ENCODE results near the gene GOLIM4. TPM values are rescaled to one million over a fixed set of nuclear protein-coding genes. Genes with fewer than 3 reads are reported as not detected.

The GOLIM4 gene
- total RNA-seq, 1 experiment from 2014 or later, result 35.4 TPM

DNA sequence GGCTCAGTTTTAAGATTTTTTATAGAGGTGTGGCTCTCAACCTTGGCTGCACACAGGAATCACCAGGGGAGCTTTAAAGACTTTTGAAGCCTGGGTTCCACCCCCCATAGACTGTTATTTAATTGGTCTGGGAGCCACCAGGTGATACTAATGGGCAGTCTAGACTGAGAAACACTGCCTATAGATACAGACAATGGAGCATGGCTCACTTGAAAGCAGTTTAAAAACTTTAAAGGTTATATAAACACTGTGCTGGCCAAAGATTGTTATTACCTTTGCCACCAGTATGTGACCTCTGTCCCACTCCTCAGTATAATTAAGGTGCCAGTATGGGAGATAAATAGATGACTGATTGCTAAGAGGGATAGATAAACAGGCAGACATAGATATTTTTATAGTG lies 3.8 kb downstream of the GOLIM4 start:
- no peak for TF ChIP-seq POLR2AphosphoS5 (IDR thresholded peaks at IDR 0.05; ENCODE audit: low read depth, low read length)
- TF ChIP-seq SIN3A (IDR thresholded peaks at IDR 0.05; ENCODE audit: borderline replicate concordance, insufficient read depth, low read depth, low read length), result no peak
- no peak for TF ChIP-seq CTCF (IDR thresholded peaks at IDR 0.05)
- TF ChIP-seq, protein P1, sequence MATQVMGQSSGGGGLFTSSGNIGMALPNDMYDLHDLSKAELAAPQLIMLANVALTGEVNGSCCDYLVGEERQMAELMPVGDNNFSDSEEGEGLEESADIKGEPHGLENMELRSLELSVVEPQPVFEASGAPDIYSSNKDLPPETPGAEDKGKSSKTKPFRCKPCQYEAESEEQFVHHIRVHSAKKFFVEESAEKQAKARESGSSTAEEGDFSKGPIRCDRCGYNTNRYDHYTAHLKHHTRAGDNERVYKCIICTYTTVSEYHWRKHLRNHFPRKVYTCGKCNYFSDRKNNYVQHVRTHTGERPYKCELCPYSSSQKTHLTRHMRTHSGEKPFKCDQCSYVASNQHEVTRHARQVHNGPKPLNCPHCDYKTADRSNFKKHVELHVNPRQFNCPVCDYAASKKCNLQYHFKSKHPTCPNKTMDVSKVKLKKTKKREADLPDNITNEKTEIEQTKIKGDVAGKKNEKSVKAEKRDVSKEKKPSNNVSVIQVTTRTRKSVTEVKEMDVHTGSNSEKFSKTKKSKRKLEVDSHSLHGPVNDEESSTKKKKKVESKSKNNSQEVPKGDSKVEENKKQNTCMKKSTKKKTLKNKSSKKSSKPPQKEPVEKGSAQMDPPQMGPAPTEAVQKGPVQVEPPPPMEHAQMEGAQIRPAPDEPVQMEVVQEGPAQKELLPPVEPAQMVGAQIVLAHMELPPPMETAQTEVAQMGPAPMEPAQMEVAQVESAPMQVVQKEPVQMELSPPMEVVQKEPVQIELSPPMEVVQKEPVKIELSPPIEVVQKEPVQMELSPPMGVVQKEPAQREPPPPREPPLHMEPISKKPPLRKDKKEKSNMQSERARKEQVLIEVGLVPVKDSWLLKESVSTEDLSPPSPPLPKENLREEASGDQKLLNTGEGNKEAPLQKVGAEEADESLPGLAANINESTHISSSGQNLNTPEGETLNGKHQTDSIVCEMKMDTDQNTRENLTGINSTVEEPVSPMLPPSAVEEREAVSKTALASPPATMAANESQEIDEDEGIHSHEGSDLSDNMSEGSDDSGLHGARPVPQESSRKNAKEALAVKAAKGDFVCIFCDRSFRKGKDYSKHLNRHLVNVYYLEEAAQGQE (IDR thresholded peaks at IDR 0.05; ENCODE audit: insufficient read depth in 1 of 2, low read depth in 2 of 2, low read length in 1 of 2), result no peak
- TF ChIP-seq TCF7L2 (IDR thresholded peaks at IDR 0.05; ENCODE audit: low read depth, low read length), result no peak
- no TSS peak for BruUV-seq (replicated peaks)
- in situ Hi-C loops (cut with HindIII; ENCODE audit: low pct_unique_long_range_greater_than_20kb, low sequenced_read_pairs), result no loop called here
- ATAC-seq (no peak), DNase-seq (ENCODE audit: low read depth, low spot score) (no peak)
- POLR2A ChIA-PET, result no interaction called here
- CTCF ChIA-PET, result no interaction called here
- no peaks in the 10 kb centered on the region for H3K27me3 ChIP-seq (ENCODE audit: control insufficient read depth, insufficient read depth, low read length)
- 0 out of 2 replicates have a peak overlapping the region, but pooled peaks have one; percentile 10 for H3K27ac ChIP-seq (ENCODE audit: low read length)
- no peak overlapping the region for H3K4me3 ChIP-seq (ENCODE audit: low read depth in 2 of 2, low read length in 2 of 2)
- intact Hi-C loops (cut with micrococcal nuclease; ENCODE audit: unreplicated experiment), result no loop called here
- no peaks in the 10 kb centered on the region for H3K9me3 ChIP-seq (ENCODE audit: control insufficient read depth, insufficient read depth, low read depth, low read length)
- H3K36me3 ChIP-seq (ENCODE audit: control insufficient read depth, insufficient read depth, low read length), result no peaks in the 10 kb centered on the region
- H3K4me1 ChIP-seq (ENCODE audit: control insufficient read depth, insufficient read depth, low read length), result peaks cover 49% of the 10 kb centered on the region

GRCh38 chr3:168091302-168091858 lies 4.3 kb downstream of the GOLIM4 start:
- no peak for DNase-seq (ENCODE audit: low read depth, low spot score)
- in situ Hi-C loops (cut with HindIII; ENCODE audit: low pct_unique_long_range_greater_than_20kb, low sequenced_read_pairs) (no loop called here), intact Hi-C loops (cut with micrococcal nuclease; ENCODE audit: unreplicated experiment) (no loop called here)
- ChIA-PET POLR2A (no interaction called here), CTCF (no interaction called here)
- Histone ChIP-seq H3K4me1 (ENCODE audit: control insufficient read depth, insufficient read depth, low read length) (peaks cover 44% of the 10 kb centered on the region), H3K9me3 (ENCODE audit: control insufficient read depth, insufficient read depth, low read depth, low read length) (no peaks in the 10 kb centered on the region), H3K4me3 (ENCODE audit: low read depth in 2 of 2, low read length in 2 of 2) (no peak overlapping the region), H3K36me3 (ENCODE audit: control insufficient read depth, insufficient read depth, low read length) (no peaks in the 10 kb centered on the region), H3K27ac (ENCODE audit: low read length) (no peak overlapping the region), H3K27me3 (ENCODE audit: control insufficient read depth, insufficient read depth, low read length) (no peaks in the 10 kb centered on the region)
- ATAC-seq, result no peak
- TF ChIP-seq CTCF (IDR thresholded peaks at IDR 0.05) (no peak), SIN3A (IDR thresholded peaks at IDR 0.05; ENCODE audit: borderline replicate concordance, insufficient read depth, low read depth, low read length) (no peak), TCF7L2 (IDR thresholded peaks at IDR 0.05; ENCODE audit: low read depth, low read length) (no peak), POLR2AphosphoS5 (IDR thresholded peaks at IDR 0.05; ENCODE audit: low read depth, low read length) (no peak)
- TF ChIP-seq, protein P1 (IDR thresholded peaks at IDR 0.05; ENCODE audit: insufficient read depth in 1 of 2, low read depth in 2 of 2, low read length in 1 of 2), result no peak
- BruUV-seq (replicated peaks), result no TSS peak

Measured in Panc1 (cell line).